ENCODE measurements around the gene CCDC74A.
"Not testable (repeated sequence)": the region's sequence is repeated elsewhere in the genome, so short reads cannot be mapped to it uniquely, and the experiment has no call there.

Gene CCDC74A

GRCh38 chr2:131530626-131531344, 3.1 kb downstream of the CCDC74A start:
- not testable (repeated sequence) for DNase-seq

GRCh38 chr2:131531547-131532185, 4.0 kb downstream of the CCDC74A start:
- not testable (repeated sequence) for DNase-seq

- DNase-seq: not testable (repeated sequence)
Measured at GRCh38 chr2:131532723-131533608, 5.3 kb downstream of the CCDC74A start.

GRCh38 chr2:131533609-131534316, 6.1 kb downstream of the CCDC74A start:
- not testable (repeated sequence) for DNase-seq

GRCh38 chr2:131534317-131534672, 6.6 kb downstream of the CCDC74A start:
- not testable (repeated sequence) for DNase-seq

GRCh38 chr2:131534965-131535364, 7.3 kb downstream of the CCDC74A start:
- DNase-seq: not testable (repeated sequence)

- no peak for DNase-seq
Measured at GRCh38 chr2:131535526-131535925, 7.8 kb downstream of the CCDC74A start.

- DNase-seq: not testable (repeated sequence)
Measured at GRCh38 chr2:131535951-131536826, 8.5 kb downstream of the CCDC74A start.

- DNase-seq: not testable (repeated sequence)
Measured at GRCh38 chr2:131536841-131537240, 9.2 kb downstream of the CCDC74A start.

- DNase-seq: not testable (repeated sequence)
Measured at GRCh38 chr2:131538856-131539255, 11.2 kb downstream of the CCDC74A start.

- no peak for DNase-seq
Measured at GRCh38 chr2:131542438-131543384, 15.0 kb downstream of the CCDC74A start.

GRCh38 chr2:131543385-131543891, 15.8 kb downstream of the CCDC74A start:
- DNase-seq: no peak

- not testable (repeated sequence) for DNase-seq
Measured at GRCh38 chr2:131544006-131544812, 16.5 kb downstream of the CCDC74A start.

GRCh38 chr2:131544813-131545165, 17.1 kb downstream of the CCDC74A start:
- DNase-seq: not testable (repeated sequence)

GRCh38 chr2:131552871-131553270, 25.2 kb downstream of the CCDC74A start:
- no peak for DNase-seq

GRCh38 chr2:131556998-131557397, 29.3 kb downstream of the CCDC74A start:
- DNase-seq: no peak

GRCh38 chr2:131557558-131558321, 30.1 kb downstream of the CCDC74A start:
- no peak for DNase-seq

GRCh38 chr2:131566371-131566770, 38.7 kb downstream of the CCDC74A start:
- DNase-seq: no peak

- no peak for DNase-seq
Measured at GRCh38 chr2:131567891-131568290, 40.2 kb downstream of the CCDC74A start.

All from NCI-H1694 treated with DMSO at 0.1 percent for 48 hours (cell line).